HG03139 (cell line): Measurements from ENCODE around the gene EOLA1.
"Not testable (repeated sequence)": the region's sequence is repeated elsewhere in the genome, so short reads cannot be mapped to it uniquely, and the experiment has no call there.

ENCODE experiments used
- ATAC-seq: cut with Tn5 transposase; IDR thresholded peaks from one replicate; pipeline ENCODE4 v1.9.1; 2021; ENCODE audit not compliant: unreplicated experiment

The EOLA1 gene

DNA sequence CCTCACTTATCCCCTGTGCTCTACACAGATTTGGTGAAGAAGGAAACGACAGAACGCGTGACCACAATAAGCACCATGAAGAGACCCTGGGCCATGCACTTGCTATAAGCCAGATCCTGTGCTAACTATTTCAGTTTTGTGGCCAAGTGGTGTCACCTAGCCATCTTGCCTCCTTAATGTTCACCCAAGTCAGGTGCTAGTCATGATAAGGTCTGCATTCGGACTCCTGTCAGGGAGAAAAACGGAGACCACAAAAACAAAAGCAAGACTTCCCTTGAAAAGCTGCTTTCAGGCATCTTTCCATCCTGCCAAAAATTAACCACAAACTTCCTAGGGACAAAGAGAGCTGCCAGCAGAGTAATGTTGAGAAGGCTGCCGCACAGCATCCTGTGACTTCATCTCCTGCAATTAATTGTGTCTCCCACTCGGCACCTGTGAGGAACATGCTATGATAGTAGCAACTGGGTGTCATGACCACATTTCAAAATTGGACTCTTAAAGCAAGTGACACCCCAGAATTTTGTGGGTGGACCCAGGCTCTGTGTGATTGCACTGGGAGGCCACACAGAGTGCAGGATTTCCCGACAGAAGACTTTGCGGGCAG lies 26.9 kb upstream of the EOLA1 start:
- no peak for ATAC-seq

GRCh38 chrX:149515954-149516602 lies 24.7 kb upstream of the EOLA1 start:
- no peak for ATAC-seq

GRCh38 chrX:149516604-149517003 lies 24.2 kb upstream of the EOLA1 start:
- no peak for ATAC-seq

GRCh38 chrX:149517308-149517707 lies 23.5 kb upstream of the EOLA1 start:
- no peak for ATAC-seq

GRCh38 chrX:149518236-149518635 lies 22.6 kb upstream of the EOLA1 start:
- ATAC-seq, result no peak

GRCh38 chrX:149520636-149521277 lies 20.1 kb upstream of the EOLA1 start:
- ATAC-seq, result not testable (repeated sequence)

- no peak for ATAC-seq
These were observed 19.4 kb upstream of the EOLA1 start for GRCh38 chrX:149521438-149521837.

GRCh38 chrX:149522916-149523315 lies 17.9 kb upstream of the EOLA1 start:
- ATAC-seq, result no peak

DNA sequence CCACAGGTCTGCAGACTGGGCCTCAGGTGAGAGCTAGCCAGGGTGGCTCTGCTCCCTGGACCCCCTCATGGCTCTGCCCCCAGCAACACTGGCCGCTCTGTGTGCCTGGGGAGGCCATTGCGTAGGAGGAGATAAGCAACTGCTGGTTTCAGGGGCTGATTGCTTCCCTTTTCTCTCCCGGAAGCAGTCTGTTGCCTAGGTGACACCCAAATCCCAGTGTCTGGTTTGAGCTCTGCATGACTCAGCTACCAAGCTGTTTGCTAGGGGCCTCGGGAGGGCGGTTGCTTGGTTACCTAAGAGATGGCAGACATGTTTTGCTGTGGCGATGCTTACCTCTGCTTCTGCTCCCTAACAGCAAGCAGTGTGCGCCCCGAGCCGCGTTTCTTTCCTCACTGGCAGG lies 15.4 kb upstream of the EOLA1 start:
- ATAC-seq, result peak; percentile 94

- ATAC-seq, result peak; percentile 45
These were observed 14.9 kb upstream of the EOLA1 start for GRCh38 chrX:149525903-149526302.

DNA sequence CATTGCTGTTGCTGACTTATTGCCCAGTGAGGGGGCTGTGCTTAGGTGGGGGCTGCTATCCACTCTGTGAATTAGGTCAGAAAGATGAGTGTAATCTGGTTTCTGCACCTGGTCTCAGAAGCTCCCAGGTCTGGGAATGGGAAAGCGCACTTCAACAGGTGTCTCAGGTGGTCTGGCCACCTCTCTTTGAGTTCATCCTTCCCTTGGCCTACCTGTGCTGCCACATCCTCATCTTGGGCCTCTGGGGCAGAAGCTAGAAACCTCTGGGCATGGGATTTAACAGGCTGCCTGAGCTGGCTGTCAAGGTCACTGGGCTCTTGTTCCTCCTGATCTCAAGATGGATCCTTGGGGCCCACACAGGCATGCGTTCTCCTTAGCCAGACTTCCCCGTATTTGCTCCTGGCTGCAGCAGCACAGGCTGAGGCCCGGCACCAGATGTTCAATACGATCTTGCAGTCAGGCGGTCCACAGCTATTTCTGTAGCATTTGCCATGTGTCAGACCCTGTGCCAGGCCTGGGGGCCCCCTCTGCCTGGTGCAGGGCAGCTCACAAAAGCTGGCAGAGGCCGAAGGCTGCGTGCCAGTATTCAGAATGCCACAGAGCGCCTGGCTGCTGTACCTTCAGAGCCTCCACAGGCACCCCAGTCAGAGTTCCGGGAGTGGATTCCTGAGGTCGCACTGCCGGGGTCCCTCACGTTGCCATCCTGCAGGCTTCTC lies 14.3 kb upstream of the EOLA1 start:
- ATAC-seq, result not testable (repeated sequence)

- no peak for ATAC-seq
These were observed 13.1 kb upstream of the EOLA1 start for GRCh38 chrX:149527705-149528104.

DNA sequence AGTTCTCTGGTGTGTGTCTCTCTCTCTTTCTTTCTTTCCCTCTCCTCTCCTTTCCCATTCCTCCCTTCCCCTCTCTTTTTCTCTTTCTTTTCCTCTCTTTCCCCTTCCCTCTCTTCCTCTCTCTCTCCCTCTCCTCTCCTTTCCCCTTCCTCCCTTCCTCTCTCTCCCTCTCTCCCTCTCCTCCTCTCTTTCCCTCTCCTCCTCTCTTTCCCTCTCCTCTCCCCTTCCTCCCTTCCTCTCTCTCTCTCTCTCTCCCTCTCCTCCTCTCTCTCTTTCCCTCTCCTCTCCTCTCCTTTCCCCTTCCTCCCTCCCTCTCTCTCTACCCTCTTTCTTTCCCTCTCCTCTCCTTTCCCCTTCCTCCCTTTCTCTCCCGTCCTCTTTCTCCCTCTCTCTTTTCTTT lies 12.4 kb upstream of the EOLA1 start:
- no peak for ATAC-seq

- peak; percentile 70 for ATAC-seq
These were observed 9.2 kb upstream of the EOLA1 start for GRCh38 chrX:149531599-149531998.

DNA sequence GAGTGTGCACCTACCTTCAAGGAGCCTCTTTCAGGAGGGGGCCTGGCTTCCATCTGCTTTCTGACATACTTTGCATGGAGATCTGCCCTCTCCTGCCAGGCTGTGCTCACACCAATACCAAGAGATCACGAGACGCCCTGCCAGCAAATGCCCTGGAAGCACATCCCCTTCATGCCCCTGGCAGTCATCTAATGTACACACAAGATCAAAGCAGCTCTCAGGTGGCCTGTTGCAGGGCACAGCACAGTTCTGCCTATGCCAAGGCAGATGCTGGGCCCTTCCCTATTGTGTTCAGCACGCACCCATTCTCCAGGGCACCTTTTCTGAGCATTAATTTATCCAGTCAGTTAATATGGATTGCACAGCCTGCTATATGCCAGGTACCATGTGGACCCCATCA lies 7.9 kb upstream of the EOLA1 start:
- ATAC-seq, result not testable (repeated sequence)

DNA sequence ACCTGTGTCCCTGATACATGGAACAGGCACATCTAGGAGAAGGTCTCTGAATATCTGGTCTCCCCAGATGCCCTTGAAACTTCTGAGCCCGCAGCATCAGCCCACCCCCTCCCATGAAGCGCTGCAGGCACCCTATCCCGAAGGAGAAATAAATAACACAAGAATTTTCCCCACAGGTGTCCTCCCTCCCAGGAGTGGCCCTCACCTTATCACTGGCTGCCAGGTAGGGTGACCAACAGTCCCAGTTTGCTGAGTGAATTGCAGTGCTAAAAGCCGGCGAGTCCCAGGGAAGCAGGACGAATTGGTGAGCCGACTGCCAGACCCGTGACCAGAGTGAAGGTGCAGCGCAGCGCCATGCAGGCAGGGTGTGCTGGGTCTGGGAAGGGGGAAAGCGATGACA lies 6.8 kb upstream of the EOLA1 start:
- ATAC-seq, result not testable (repeated sequence)

DNA sequence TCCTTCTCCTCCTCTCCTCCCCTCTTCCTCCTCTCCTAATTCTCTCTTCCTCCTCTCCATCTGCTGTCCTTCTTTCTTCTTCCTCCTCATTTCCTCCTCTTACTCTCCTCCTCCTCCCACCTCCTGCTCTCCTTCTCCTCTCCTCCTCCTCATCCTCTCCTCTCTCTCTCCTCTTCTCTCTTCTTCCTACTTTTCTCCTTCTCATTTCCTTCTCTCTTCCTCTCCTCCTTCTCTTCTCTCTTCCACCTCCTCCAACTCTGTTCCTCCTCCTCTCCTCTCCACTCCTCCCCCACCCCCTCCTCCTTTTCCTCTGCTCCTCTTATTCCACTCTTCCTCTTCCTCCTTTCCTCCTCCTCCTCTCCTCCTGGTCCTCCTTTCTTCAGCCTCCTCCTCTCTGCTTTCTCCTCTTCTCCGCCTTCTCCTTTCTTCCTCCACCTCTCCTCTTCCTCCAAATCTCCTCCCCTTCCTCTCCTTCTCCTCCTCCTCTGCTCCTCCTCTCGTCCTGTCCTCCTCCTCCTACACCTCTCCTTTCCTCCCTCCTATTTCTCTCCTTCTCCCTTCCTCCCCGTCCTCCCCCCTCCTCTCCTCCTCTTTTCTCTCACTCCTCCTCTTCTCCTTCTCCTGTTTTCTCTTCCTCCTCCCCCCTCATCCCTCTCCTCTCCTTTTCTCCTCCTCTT lies 5.7 kb upstream of the EOLA1 start:
- ATAC-seq, result not testable (repeated sequence)

DNA sequence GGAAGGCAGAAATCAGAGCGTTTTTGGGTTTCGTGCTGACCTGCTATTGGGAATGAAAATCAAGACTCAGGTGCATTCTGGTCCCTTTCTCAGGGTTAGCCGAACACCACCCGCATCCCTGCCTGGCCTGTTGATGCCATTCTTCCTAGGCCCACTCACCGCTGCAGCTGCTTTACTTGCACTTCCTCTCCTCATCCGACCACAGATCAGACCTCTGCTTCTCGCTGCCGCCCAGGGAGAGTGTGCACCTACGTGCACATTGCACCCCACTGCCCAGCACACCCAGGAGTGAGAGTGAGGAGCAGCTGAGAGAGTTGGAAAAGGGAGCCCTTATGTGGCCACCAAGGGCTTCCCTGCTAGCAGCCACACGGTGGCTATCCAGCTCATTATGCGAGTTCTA lies 3.3 kb upstream of the EOLA1 start:
- ATAC-seq, result not testable (repeated sequence)

DNA sequence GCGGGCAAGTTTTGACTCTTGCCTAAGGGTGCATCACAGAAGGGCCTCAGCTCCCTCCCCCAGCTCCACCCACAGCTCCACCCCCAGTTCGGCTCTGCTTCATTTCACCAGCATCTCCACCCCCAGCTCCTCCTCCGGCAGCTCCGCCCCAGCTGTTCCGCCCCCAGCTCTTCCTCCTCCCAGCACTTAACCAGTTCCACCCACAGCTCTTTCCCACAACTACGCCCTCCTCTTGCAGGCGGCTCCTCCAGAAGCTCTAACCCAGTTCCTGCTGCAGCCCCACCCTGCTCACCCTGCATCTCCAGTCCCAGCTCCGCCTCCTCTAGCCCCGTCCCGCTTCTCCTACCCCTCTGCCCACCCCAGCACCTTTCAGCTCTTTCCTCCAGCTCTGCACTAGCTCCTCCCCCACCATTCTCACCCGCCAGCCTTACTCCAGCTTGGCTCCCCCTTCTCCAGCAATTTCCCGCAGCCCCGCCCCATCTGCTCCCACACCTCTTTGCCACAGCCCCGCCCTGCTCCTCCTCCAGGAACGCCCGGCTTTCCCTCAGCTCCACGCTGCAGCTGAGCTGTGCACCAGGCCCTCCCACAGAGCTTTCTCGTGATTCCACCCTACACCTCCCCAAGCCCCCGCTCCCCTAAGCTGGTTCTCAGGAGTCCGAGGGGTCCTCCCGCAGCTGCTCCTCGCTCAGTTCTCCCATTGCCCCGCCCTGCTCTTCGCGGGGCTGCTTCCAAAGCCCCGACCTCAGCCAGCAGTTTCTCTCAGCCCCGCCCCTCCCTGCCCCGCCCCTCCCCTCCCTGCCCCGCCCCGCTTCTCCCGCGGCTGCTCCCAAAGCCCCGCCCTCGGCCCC lies 1.3 kb upstream of the EOLA1 start:
- peak; percentile 45 for ATAC-seq

DNA sequence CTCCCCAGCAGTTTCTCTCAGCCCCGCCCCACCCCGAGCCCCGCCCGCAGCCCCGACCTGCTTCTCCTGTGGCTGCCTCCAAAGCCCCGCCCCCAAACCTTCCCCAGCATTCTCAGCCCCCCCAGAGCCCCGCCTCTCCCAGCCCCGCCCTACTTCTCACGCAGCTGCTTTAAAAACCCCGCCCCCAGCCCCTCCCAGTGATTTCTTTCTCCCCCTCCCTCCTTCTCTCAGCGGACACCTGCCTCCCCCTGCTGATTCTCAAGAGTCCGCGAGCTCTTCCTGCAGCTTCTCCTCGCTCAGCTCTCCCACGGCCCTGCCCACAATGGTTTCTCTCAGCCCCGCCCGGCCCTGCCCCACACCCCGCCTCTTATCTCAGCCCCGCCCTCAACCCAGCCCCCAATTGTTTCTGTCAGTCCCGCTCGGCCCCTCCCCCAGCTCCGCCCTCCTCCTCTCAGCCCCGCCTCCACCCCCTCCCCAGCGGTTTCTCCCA lies 636 bp upstream of the EOLA1 start:
- peak; percentile 20 for ATAC-seq
